ENCODE measurements around the gene SETD2. TPM values are rescaled to one million over a fixed set of nuclear protein-coding genes. Genes with fewer than 3 reads are reported as not detected.

The SETD2 gene
- total and polyA plus RNA-seq, 9 of the 15 experiments (the other 6 are each of a cell fraction or from before 2014, with no cell fraction given), result 8.2 to 44.0 (median 33.6) TPM

- Histone ChIP-seq H3K79me2 (ENCODE audit: control insufficient read depth, insufficient read depth, low read length) (no peaks in the 10 kb centered on the region), H3K27me3 (ENCODE audit: control insufficient read depth in 2 of 2, insufficient read depth in 2 of 2, low read length in 2 of 2) (no peaks in the 10 kb centered on the region), H3K4me2 (ENCODE audit: insufficient read depth, low read length) (no peak overlapping the region), H3K4me1 (replicated peaks in 1 of 2; ENCODE audit: control insufficient read depth in 2 of 2, insufficient read depth in 2 of 2, low read length in 2 of 2) (peaks cover 0 to 59% of the 10 kb centered on the region in 2 experiments; a peak in 2 of 5 replicates), H3K4me3 (no peak overlapping the region), H3K36me3 (ENCODE audit: control insufficient read depth, insufficient read depth, low read length) (peaks cover 98% of the 10 kb centered on the region), H3K27ac (ENCODE audit: extremely low read depth, low read depth, low read length) (no peak overlapping the region), H3K9ac (ENCODE audit: insufficient read depth in 1 of 2, low read depth in 2 of 2, low read length in 2 of 2) (peak overlapping the region in 1 of 2 experiments; percentile 75; a peak in 2 of 4 replicates), H4K20me1 (replicated peaks; ENCODE audit: control insufficient read depth, insufficient read depth, low read length) (peaks cover 8% of the 10 kb centered on the region; the same call in 1 of the 2 replicates), H2AFZ (ENCODE audit: low read depth, low read length) (no peak overlapping the region), H3K9me3 (replicated peaks; ENCODE audit: control insufficient read depth, insufficient read depth, low read depth, low read length) (no peaks in the 10 kb centered on the region), H3K9me1 (ENCODE audit: control insufficient read depth, insufficient read depth, low read length) (no peaks in the 10 kb centered on the region)
- ATAC-seq (no peak), DNase-seq (ENCODE audit: extremely low read depth in 1 of 4, low spot score in 3 of 4) (no peak), FAIRE-seq (no peak)
- ChIA-PET POLR2A (interaction anchor here (0.6 to 2.9 kb wide), 8 partner anchors 9 to 730 kb away, joined by 3 to 16 read pairs (median 3); partner anchors contain the start of gene PTPN23), CTCF (ENCODE audit: low intra/inter-chr PET ratio) (interaction anchor here (0.7 to 3.8 kb wide), 2 partner anchors 45 to 73 kb away, joined by 3 to 33 read pairs; no protein-coding TSS in a partner anchor)
- in situ Hi-C loops (cut with MboI) (no loop called here), intact Hi-C loops (cut with micrococcal nuclease) (loop anchor here (10.0 kb wide), 1 partner anchor 292 kb away; the partner anchor contains the start of gene TMIE)
- 83% methylated on average over 12 of the region's 12 CpGs for WGBS (ENCODE audit: insufficient coverage, low coverage, missing lambda C conversion rate)
- BruUV-seq (replicated peaks), result no TSS peak
- TF ChIP-seq POLR2A (conservative IDR thresholded peaks at IDR 0.05), result peak; percentile 31; the same call in 1 of the 2 replicates
- no peak for TF ChIP-seq ZNF384 (IDR thresholded peaks at IDR 0.05; ENCODE audit: low read depth, low read length)
- peak; percentile 41 for TF ChIP-seq NFIC (IDR thresholded peaks at IDR 0.05)
- no peak for TF ChIP-seq ELF1 (tag; IDR thresholded peaks at IDR 0.05)
- TF ChIP-seq ZNF175 (CRISPR knock-in tag; IDR thresholded peaks at IDR 0.05; ENCODE audit: low read depth), result no peak
- 0 out of 2 replicates have a peak, but pooled peaks have one; percentile 59 for TF ChIP-seq POLR2AphosphoS2 (IDR thresholded peaks at IDR 0.05; ENCODE audit: low read length)
- no peak for TF ChIP-seq RFX5 (IDR thresholded peaks at IDR 0.05; ENCODE audit: low read depth, low read length)
- TF ChIP-seq RBM25 (IDR thresholded peaks at IDR 0.05; ENCODE audit: low read depth, low read length, severe bottlenecking), result no peak
- TF ChIP-seq SMARCC2 (IDR thresholded peaks at IDR 0.05; ENCODE audit: low read depth), result no peak
- peak; percentile 53 for TF ChIP-seq POLR2G (IDR thresholded peaks at IDR 0.05; ENCODE audit: low read depth, low read length)
- no peak for TF ChIP-seq PHB (CRISPR knock-in tag; IDR thresholded peaks at IDR 0.05)
- TF ChIP-seq BRF1 (IDR thresholded peaks at IDR 0.05; ENCODE audit: borderline replicate concordance, extremely low read depth, insufficient read length), result no peak
- TF ChIP-seq MTA3 (IDR thresholded peaks at IDR 0.05; ENCODE audit: borderline replicate concordance), result no peak
- no peak for TF ChIP-seq CHD1 (IDR thresholded peaks at IDR 0.05; ENCODE audit: low read length)
- TF ChIP-seq ZNF584 (CRISPR knock-in tag; IDR thresholded peaks at IDR 0.05; ENCODE audit: low read depth), result no peak
- TF ChIP-seq ZNF57 (CRISPR knock-in tag; IDR thresholded peaks at IDR 0.05), result no peak
- TF ChIP-seq RBM15 (IDR thresholded peaks at IDR 0.05; ENCODE audit: insufficient read depth, low read length), result no peak
- no peak for TF ChIP-seq PRDM10 (IDR thresholded peaks at IDR 0.05; ENCODE audit: partially characterized antibody)
- TF ChIP-seq SUPT5H (IDR thresholded peaks at IDR 0.05), result peak; percentile 31; the same call in 1 of the 2 replicates
Observed at GRCh38 chr3:46996689-46997452, 167.0 kb downstream of the SETD2 start.
